GM12878 (cell line): ENCODE data around the gene CSH1. TPM values are rescaled to one million over a fixed set of nuclear protein-coding genes. Genes with fewer than 3 reads are reported as not detected.
A peak's percentile ranks its signal among the peaks of the same experiment; 100 is the strongest.

ENCODE experiments used
- ATF7 ChIP-seq: fragments of 450-650 bp; IDR thresholded peaks from 2 replicates; pipeline ENCODE4 v1.6.1; 2016; ENCODE audit warnings: low read depth, mild to moderate bottlenecking
- BCLAF1 ChIP-seq: fragments of 450-650 bp; IDR thresholded peaks from 2 replicates; pipeline ENCODE4 v1.6.1; 2017; ENCODE audit warnings: antibody characterized with exemption, mild to moderate bottlenecking, moderate library complexity
- CBFB ChIP-seq: IDR thresholded peaks from 2 replicates; pipeline ENCODE4 v1.6.1; 2016; ENCODE audit warnings: antibody characterized with exemption, low read depth
- E2F4 ChIP-seq: IDR thresholded peaks from 2 replicates; pipeline ENCODE4 v1.6.1; 2012; ENCODE audit warnings: low read depth, low read length, improper control_type of control experiment
- FOS ChIP-seq: IDR thresholded peaks from 3 replicates; pipeline ENCODE4 v1.6.1; 2011; ENCODE audit warnings: borderline replicate concordance; ENCODE audit not compliant: insufficient read length; ENCODE audit errors: extremely low read depth
- HDAC2 ChIP-seq: fragments of 200-600 bp; sonication (generic); IDR thresholded peaks from 2 replicates; pipeline ENCODE4 v1.6.1; 2017
- HDAC6 ChIP-seq: fragments of 200-600 bp; sonication (generic); IDR thresholded peaks from one replicate; pipeline ENCODE4 v1.8.0; 2017; ENCODE audit warnings: antibody characterized with exemption; ENCODE audit not compliant: unreplicated experiment
- HDGF ChIP-seq: fragments of 450-650 bp; IDR thresholded peaks from 2 replicates; pipeline ENCODE4 v1.6.1; 2016; ENCODE audit warnings: antibody characterized with exemption
- IKZF1 ChIP-seq: fragments of 450-650 bp; conservative IDR thresholded peaks from 2 replicates; pipeline ENCODE4 v1.6.1; 2017; ENCODE audit warnings: antibody characterized with exemption, mild to moderate bottlenecking
- LARP7 ChIP-seq: fragments of 450-650 bp; IDR thresholded peaks from 2 replicates; pipeline ENCODE4 v1.6.1; 2017; ENCODE audit warnings: mild to moderate bottlenecking
- MEF2A ChIP-seq: IDR thresholded peaks from 2 replicates; pipeline ENCODE4 v1.6.1; 2011; ENCODE audit warnings: low read depth, mild to moderate bottlenecking, low read length, moderate library complexity; ENCODE audit not compliant: insufficient read depth
- MEF2B ChIP-seq: fragments of 450-650 bp; IDR thresholded peaks from 2 replicates; pipeline ENCODE4 v1.6.1; 2018; ENCODE audit warnings: mild to moderate bottlenecking, moderate library complexity; ENCODE audit not compliant: partially characterized antibody, poor library complexity, severe bottlenecking
- MTA2 ChIP-seq: fragments of 450-650 bp; IDR thresholded peaks from 2 replicates; pipeline ENCODE4 v1.6.1; 2016; ENCODE audit warnings: low read depth, mild to moderate bottlenecking, moderate library complexity
- MXI1 ChIP-seq: fragments of 150-350 bp; IDR thresholded peaks from 2 replicates; pipeline ENCODE4 v1.6.1; 2011; ENCODE audit warnings: low read depth, mild to moderate bottlenecking, inconsistent platforms, low read length, improper control_type of control experiment
- RUNX3 ChIP-seq: IDR thresholded peaks from 2 replicates; pipeline ENCODE4 v1.6.1; 2012; ENCODE audit warnings: low read length, inconsistent platforms
- SMAD1 ChIP-seq: fragments of 450-650 bp; IDR thresholded peaks from 2 replicates; pipeline ENCODE4 v1.6.1; 2018; ENCODE audit warnings: mild to moderate bottlenecking, low read depth; ENCODE audit not compliant: partially characterized antibody
- STAT1 ChIP-seq: fragments of 450-650 bp; conservative IDR thresholded peaks from 2 replicates; pipeline ENCODE4 v1.6.1; 2014; ENCODE audit warnings: antibody characterized with exemption, mild to moderate bottlenecking
- TCF3 ChIP-seq: IDR thresholded peaks from 2 replicates; pipeline ENCODE4 v1.6.1; 2012; ENCODE audit warnings: low read depth, mild to moderate bottlenecking, low read length, borderline replicate concordance; ENCODE audit not compliant: insufficient read depth
- YBX1 ChIP-seq: fragments of 450-650 bp; IDR thresholded peaks from 2 replicates; pipeline ENCODE4 v1.6.1; 2016; ENCODE audit warnings: antibody characterized with exemption
- ZBTB11 ChIP-seq: fragments of 450-650 bp; formaldehyde crosslinking; IDR thresholded peaks from 2 replicates; pipeline ENCODE4 v1.5.0; 2022; ENCODE audit warnings: mild to moderate bottlenecking, missing genetic modification characterization
- ZBTB40 ChIP-seq: fragments of 450-650 bp; IDR thresholded peaks from 2 replicates; pipeline ENCODE4 v1.6.1; 2016; ENCODE audit warnings: mild to moderate bottlenecking, moderate library complexity, borderline replicate concordance
- polyA plus RNA-seq, 11 experiments: library from polyadenylated mRNA; depleted of rRNA in 4 of 11; unstranded in 6 of 11; stranded (reverse) in 5 of 11; fragments of >200 nt; fragmentation: Nextera tagmentation in 4 of 11; fragmentation: Illumina TruSeq in 1 of 11; extraction: Ambion mirVana in 4 of 11; extraction: Trizol in 1 of 11; gene quantifications; 1 replicate in 1 of 11; 2 replicates in 10 of 11; pipeline versions ENCODE4 v1.2.1 to v1.2.3, GENCODE V29; 2011 to 2016; ENCODE audit warnings: inconsistent platforms in 2 of 11, missing spikeins in 2 of 11, low read depth in 1 of 11
- total RNA-seq, 4 experiments: library from RNA; depleted of rRNA in 3 of 4; stranded (reverse); fragments of >200 nt in 3 of 4; fragmentation: Illumina TruSeq in 1 of 4; extraction: Trizol in 1 of 4; gene quantifications; 2 replicates each; pipeline versions ENCODE4 v1.2.1 to v1.2.3, GENCODE V29; 2013 to 2021

CSH1 gene
- total and polyA plus RNA-seq, 10 of the 15 experiments (the other 5 are each of a cell fraction or from before 2014, with no cell fraction given): not detected

GRCh38 chr17:63919311-63919723, 22.9 kb upstream of the CSH1 start (continued):
- TF ChIP-seq ATF7: no peak
- TF ChIP-seq HDAC2: no peak
- TF ChIP-seq ZBTB11 (CRISPR knock-in tag): no peak
- no peak for TF ChIP-seq FOS
- TF ChIP-seq MTA2: no peak
- TF ChIP-seq MEF2B: peak; percentile 99
- no peak for TF ChIP-seq MEF2A
- no peak for TF ChIP-seq ZBTB40
- TF ChIP-seq TCF3: no peak
- TF ChIP-seq CBFB: no peak
- peak; percentile 53 for TF ChIP-seq IKZF1
- no peak for TF ChIP-seq BCLAF1
- no peak for TF ChIP-seq SMAD1
- TF ChIP-seq YBX1: peak; percentile 61; the same call in 1 of the 2 replicates
- no peak for TF ChIP-seq HDGF
- 0 out of 2 replicates have a peak, but pooled peaks have one; percentile 34 for TF ChIP-seq RUNX3
- no peak for TF ChIP-seq HDAC6
- no peak for TF ChIP-seq E2F4
- TF ChIP-seq STAT1: 0 out of 2 replicates have a peak, but pooled peaks have one; percentile 44
- TF ChIP-seq LARP7: no peak
- TF ChIP-seq MXI1: no peak
